ENCODE data around the gene FBN3.

- TF ChIP-seq CTCF (optimal IDR thresholded peaks at IDR 0.05 in 1 of 3, IDR thresholded peaks at IDR 0.05 in 1 of 3, conservative IDR thresholded peaks at IDR 0.05 in 1 of 3; ENCODE audit: extremely low read depth in 1 of 3, insufficient read depth in 2 of 3, low read length in 3 of 3) = no peak
- no peak for TF ChIP-seq EZH2 (IDR thresholded peaks at IDR 0.05; ENCODE audit: low read length)
These were observed 84.2 kb downstream of the FBN3 start for GRCh38 chr19:8064911-8065874.

Data from keratinocyte (primary cell).